HCT116 (cell line): ENCODE data around the gene GNS. TPM values are rescaled to one million over a fixed set of nuclear protein-coding genes. Genes with fewer than 3 reads are reported as not detected.

Experiments used
- ATAC-seq: fragments of 200-7000 bp; cut with Tn5 transposase; 2 replicates; pipeline ENCODE4 v1.9.1; 2020; ENCODE audit warnings: mild to moderate bottlenecking, moderate library complexity
- BruUV-seq: library from RNA; stranded (reverse); fragments of 400-500 nt; replicated peaks from 2 replicates; lab custom pipeline; 2021; lab: Mats Ljungman, UMichigan
- CTCF ChIA-PET: fragments of 300-600 bp; sonication (Branson Sonifier 250); formaldehyde crosslinking; loops from one replicate; lab custom pipeline; 2021; ENCODE audit warnings: antibody characterized with exemption; lab: Charles Lee
- POLR2A ChIA-PET: fragments of 300-600, 350-600 bp; sonication (Branson Sonifier 250); formaldehyde crosslinking; loops from one replicate; lab custom pipeline; 2021; ENCODE audit warnings: antibody characterized with exemption; lab: Charles Lee
- RAD21 ChIA-PET, 2 experiments: fragments of 300-600 bp; sonication (Branson Sonifier 250); formaldehyde crosslinking; loops; one replicate each; lab custom pipeline; 2023; ENCODE audit warnings: low total read pairs in 2 of 2; ENCODE audit not compliant: uncharacterized antibody in 2 of 2, unreplicated experiment in 2 of 2, low non-redundant PET in 1 of 2; lab: Charles Lee
- DNase-seq: peaks from one replicate; pipeline ENCODE4 v3.0.0-alpha.2; 2010; ENCODE audit warnings: low read depth, low spot score
- H2AFZ ChIP-seq: fragments of 200-600 bp; shearing (Covaris generic), sonication (generic); 2 replicates; pipeline ENCODE4 v1.6.1; 2017; ENCODE audit warnings: low read depth, mixed run types, mixed read lengths, antibody characterized with exemption, low read length; ENCODE audit not compliant: poor library complexity, severe bottlenecking
- H3K27ac ChIP-seq: 2 replicates; pipeline ENCODE4 v1.5.1; 2012; ENCODE audit warnings: low read depth, low read length
- H3K27me3 ChIP-seq: fragments of 200-600 bp; sonication (generic); 2 replicates; pipeline ENCODE4 v1.6.1; 2016; ENCODE audit warnings: mixed run types, low read length, mixed read lengths; ENCODE audit not compliant: insufficient read depth
- H3K36me3 ChIP-seq, 2 experiments: fragments of 200-500 bp in 1 of 2; fragments of 200-600 bp in 1 of 2; sonication (Bioruptor generic) in 1 of 2; sonication (generic) in 1 of 2; 2 replicates each; pipeline versions ENCODE4 v1.5.1 to v1.6.1; 2014 to 2016; ENCODE audit warnings: low read length in 2 of 2, inconsistent platforms in 1 of 2, mixed read lengths in 1 of 2, mixed run types in 1 of 2; ENCODE audit not compliant: insufficient read depth in 2 of 2, control insufficient read depth in 1 of 2
- H3K4me1 ChIP-seq, 2 experiments: fragments of 200-600 bp in 1 of 2; sonication (generic) in 1 of 2; 2 replicates each; pipeline versions ENCODE4 v1.5.1 to v1.6.1; 2012 to 2017; ENCODE audit warnings: low read length in 2 of 2, inconsistent platforms in 1 of 2, mild to moderate bottlenecking in 1 of 2, mixed read lengths in 1 of 2, mixed run types in 1 of 2, moderate library complexity in 1 of 2; ENCODE audit not compliant: insufficient read depth in 2 of 2, control insufficient read depth in 1 of 2
- H3K4me2 ChIP-seq: fragments of 200-600 bp; sonication (generic); 2 replicates; pipeline ENCODE4 v1.6.1; 2017; ENCODE audit warnings: mixed run types, low read length, mixed read lengths
- H3K4me3 ChIP-seq, 2 experiments: fragments of 200-600 bp in 1 of 2; sonication (generic) in 1 of 2; replicated peaks in 1 of 2; 2 replicates each; pipeline ENCODE4 v1.5.1; 2011 to 2016; ENCODE audit warnings: low read length in 2 of 2, control low read depth in 1 of 2, low read depth in 1 of 2, mild to moderate bottlenecking in 1 of 2, mixed read lengths in 1 of 2, mixed run types in 1 of 2
- H3K79me2 ChIP-seq: fragments of 200-600 bp; sonication (generic); 2 replicates; pipeline ENCODE4 v1.6.1; 2017; ENCODE audit warnings: mild to moderate bottlenecking, mixed run types, low read length, moderate library complexity, mixed read lengths; ENCODE audit not compliant: insufficient read depth
- H3K9ac ChIP-seq: fragments of 200-600 bp; sonication (generic); 2 replicates; pipeline ENCODE4 v1.6.1; 2016; ENCODE audit warnings: low read length, mixed read lengths
- H3K9me2 ChIP-seq: fragments of 200-600 bp; sonication (generic), shearing (Covaris generic); 2 replicates; pipeline ENCODE4 v1.6.1; 2017; ENCODE audit warnings: mixed run types, mild to moderate bottlenecking, moderate library complexity; ENCODE audit not compliant: insufficient read depth
- H3K9me3 ChIP-seq, 2 experiments: fragments of 200-500 bp in 1 of 2; fragments of 200-600 bp in 1 of 2; sonication (Bioruptor generic) in 1 of 2; sonication (generic) in 1 of 2; 2 replicates each; pipeline ENCODE4 v1.6.1; 2014 to 2017; ENCODE audit warnings: low read length in 2 of 2, mixed read lengths in 2 of 2, inconsistent platforms in 1 of 2, low read depth in 1 of 2, mild to moderate bottlenecking in 1 of 2, mixed run types in 1 of 2, moderate library complexity in 1 of 2; ENCODE audit not compliant: control insufficient read depth in 1 of 2, insufficient read depth in 1 of 2
- H4K20me1 ChIP-seq: fragments of 200-600 bp; sonication (generic), shearing (Covaris generic); 2 replicates; pipeline ENCODE4 v1.6.1; 2017; ENCODE audit warnings: mixed run types, mild to moderate bottlenecking, moderate library complexity; ENCODE audit not compliant: insufficient read depth
- CBX3 ChIP-seq: IDR thresholded peaks from 2 replicates; pipeline ENCODE4 v1.6.1; 2012; ENCODE audit warnings: low read depth
- CTCF ChIP-seq, 3 experiments: fragments of 200-600 bp in 1 of 3; sonication (generic) in 1 of 3; IDR thresholded peaks in 2 of 3; conservative IDR thresholded peaks in 1 of 3; 2 replicates each; pipeline ENCODE4 v1.5.1; 2012 to 2017; ENCODE audit warnings: low read depth in 2 of 3, low read length in 2 of 3, antibody characterized with exemption in 1 of 3, borderline replicate concordance in 1 of 3, control low read depth in 1 of 3, mild to moderate bottlenecking in 1 of 3, mixed read lengths in 1 of 3, mixed run types in 1 of 3, moderate library complexity in 1 of 3; ENCODE audit not compliant: insufficient read depth in 1 of 3
- ELF1 ChIP-seq: IDR thresholded peaks from 2 replicates; pipeline ENCODE4 v1.6.1; 2012; ENCODE audit warnings: low read depth, borderline replicate concordance
- EZH2phosphoT487 ChIP-seq: fragments of 200-600 bp; IDR thresholded peaks from 2 replicates; pipeline ENCODE4 v1.6.1; 2018; ENCODE audit warnings: antibody characterized with exemption, borderline replicate concordance
- FOSL1 ChIP-seq: IDR thresholded peaks from 2 replicates; pipeline ENCODE4 v1.6.1; 2012; ENCODE audit warnings: low read depth
- JUND ChIP-seq: IDR thresholded peaks from 2 replicates; pipeline ENCODE4 v1.6.1; 2012
- POLR2AphosphoS5 ChIP-seq: IDR thresholded peaks from 2 replicates; pipeline ENCODE4 v1.6.1; 2011; ENCODE audit warnings: mild to moderate bottlenecking, low read depth, low read length, moderate library complexity
- RAD21 ChIP-seq: IDR thresholded peaks from 2 replicates; pipeline ENCODE4 v1.6.1; 2012; ENCODE audit warnings: low read depth, mild to moderate bottlenecking
- REST ChIP-seq: IDR thresholded peaks from 2 replicates; pipeline ENCODE4 v1.6.1; 2012; ENCODE audit warnings: low read depth
- SRF ChIP-seq: IDR thresholded peaks from 2 replicates; pipeline ENCODE4 v1.6.1; 2012; ENCODE audit warnings: low read depth
- YY1 ChIP-seq: IDR thresholded peaks from 2 replicates; pipeline ENCODE4 v1.6.1; 2011; ENCODE audit warnings: low read length, low read depth, moderate library complexity, mild to moderate bottlenecking; ENCODE audit not compliant: insufficient replicate concordance; ENCODE audit errors: extremely low read depth
- ZBTB33 ChIP-seq: IDR thresholded peaks from 2 replicates; pipeline ENCODE4 v1.6.1; 2011; ENCODE audit warnings: mild to moderate bottlenecking, low read length, moderate library complexity; ENCODE audit not compliant: insufficient replicate concordance; ENCODE audit errors: extremely low read depth
- ZFX ChIP-seq: fragments of 450-650 bp; IDR thresholded peaks from 2 replicates; pipeline ENCODE4 v1.6.1; 2017
- ZNF274 ChIP-seq: fragments of 200-500 bp; sonication (Bioruptor generic); IDR thresholded peaks from 2 replicates; pipeline ENCODE4 v1.6.1; 2014; ENCODE audit warnings: mild to moderate bottlenecking, low read depth, low read length, inconsistent platforms
- intact Hi-C: fragments of 100-400 bp; cut with micrococcal nuclease; formaldehyde crosslinking; loops from 2 replicates; pipeline ENCODE4 v1.10.0; 2022
- total RNA-seq: library from RNA; stranded (reverse); gene quantifications from one replicate; pipeline ENCODE4 v1.2.1, GENCODE V29; 2021; ENCODE audit not compliant: unreplicated experiment

The GNS gene
- total RNA-seq, 1 experiment from 2014 or later, result 45.7 TPM

GRCh38 chr12:64700532-64700931, 58.7 kb downstream of the GNS start:
- H3K79me2 ChIP-seq, result no peaks in the 10 kb centered on the region
- CTCF ChIA-PET, result no interaction called here
- no peak overlapping the region for H3K27ac ChIP-seq
- TF ChIP-seq ZBTB33, result no peak
- no peak for TF ChIP-seq JUND
- no peak for TF ChIP-seq SRF
- TF ChIP-seq YY1, result no peak
- TF ChIP-seq RAD21, result no peak
- no peak for TF ChIP-seq EZH2phosphoT487
- no peak for TF ChIP-seq POLR2AphosphoS5
- no peak for TF ChIP-seq ELF1
- TF ChIP-seq CTCF (IDR thresholded peaks at IDR 0.05 in 2 of 3, conservative IDR thresholded peaks at IDR 0.05 in 1 of 3; ENCODE audit: borderline replicate concordance in 1 of 3, insufficient read depth in 1 of 3, low read depth in 2 of 3, low read length in 2 of 3), result no peak
- no peak for TF ChIP-seq REST
- no peak for TF ChIP-seq FOSL1
- no peak for TF ChIP-seq CBX3
- no peak for TF ChIP-seq ZFX
- no peak for TF ChIP-seq ZNF274
- RAD21 ChIA-PET, result no interaction called here
- no peaks in the 10 kb centered on the region for H3K27me3 ChIP-seq
- H3K4me3 ChIP-seq, result no peak overlapping the region
- no peak overlapping the region for H3K4me2 ChIP-seq
- intact Hi-C loops, result no loop called here
- POLR2A ChIA-PET, result no interaction called here
- H2AFZ ChIP-seq, result no peak overlapping the region
- no peak overlapping the region for H3K9ac ChIP-seq
- H3K36me3 ChIP-seq, result peaks cover 0 to 13% of the 10 kb centered on the region in 2 experiments; a peak in 1 of 4 replicates
- DNase-seq (no peak), ATAC-seq (no peak)
- H3K9me3 ChIP-seq, result no peaks in the 10 kb centered on the region
- H4K20me1 ChIP-seq, result 0 out of 2 replicates have a peak, but pooled peaks cover 3% of the 10 kb centered on the region
- H3K9me2 ChIP-seq, result no peaks in the 10 kb centered on the region
- H3K4me1 ChIP-seq, result peaks cover 3 to 9% of the 10 kb centered on the region in 2 experiments; a peak in 1 of 4 replicates
- BruUV-seq, result no TSS peak
